Duodenal mucosa (tissue), 2 donors: ENCODE data around the gene SH2D2A.

Source experiments
- H3K27ac ChIP-seq: one replicate; pipeline ENCODE4 v1.7.0; 2013; ENCODE audit warnings: low read depth, low read length
- H3K27me3 ChIP-seq, 2 donors: one replicate each; pipeline ENCODE4 v1.7.0; 2013; ENCODE audit warnings: low read length in 2 of 2, control low read depth in 1 of 2; ENCODE audit not compliant: insufficient read depth in 2 of 2, control insufficient read depth in 1 of 2
- H3K36me3 ChIP-seq, 2 donors: one replicate each; pipeline ENCODE4 v1.7.0; 2013; ENCODE audit warnings: low read length in 2 of 2, control low read depth in 1 of 2; ENCODE audit not compliant: insufficient read depth in 2 of 2, control insufficient read depth in 1 of 2
- H3K4me1 ChIP-seq, 2 donors: one replicate each; pipeline ENCODE4 v1.7.0; 2013; ENCODE audit warnings: low read length in 2 of 2, control low read depth in 1 of 2; ENCODE audit not compliant: insufficient read depth in 2 of 2, control insufficient read depth in 1 of 2
- H3K4me3 ChIP-seq, 2 donors: one replicate each; pipeline ENCODE4 v1.7.0; 2013; ENCODE audit warnings: low read length in 2 of 2, low read depth in 1 of 2
- H3K9ac ChIP-seq, 2 donors: one replicate each; pipeline ENCODE4 v1.7.0; 2013; ENCODE audit warnings: low read length in 2 of 2, low read depth in 1 of 2
- H3K9me3 ChIP-seq, 2 donors: one replicate each; pipeline ENCODE4 v1.7.0; 2013; ENCODE audit warnings: low read length in 2 of 2, control low read depth in 1 of 2; ENCODE audit not compliant: control insufficient read depth in 1 of 2

Gene SH2D2A

GRCh38 chr1:156816561-156817328 is at the start of gene SH2D2A:
TSS of gene SH2D2A (minus strand) at chr1:156816848. CDS start at chr1:156816708, 140 bp downstream.
- H3K27ac ChIP-seq = peak within 1 kb of the TSS; percentile 63
- peak within 1 kb of the TSS; percentile 57 to 74 for H3K9ac ChIP-seq
- peak within 1 kb of the TSS; percentile 57 to 63 for H3K4me3 ChIP-seq
- H3K4me1 ChIP-seq = peaks cover 19 to 24% of the 10 kb centered on the region in 2 donors
- no peaks in the 10 kb centered on the region for H3K36me3 ChIP-seq
- peaks cover 0 to 4% of the 10 kb centered on the region in 2 donors for H3K27me3 ChIP-seq
- H3K9me3 ChIP-seq = no peaks in the 10 kb centered on the region

- Histone ChIP-seq H3K4me1 (no peaks in the 10 kb centered on the region), H3K27me3 (peaks cover 26 to 34% of the 10 kb centered on the region in 2 donors), H3K36me3 (no peaks in the 10 kb centered on the region), H3K4me3 (no peak overlapping the region), H3K9ac (no peak overlapping the region), H3K9me3 (no peaks in the 10 kb centered on the region), H3K27ac (no peak overlapping the region)
These were observed 49.2 kb upstream of the SH2D2A start for GRCh38 chr1:156865865-156866248.

GRCh38 chr1:156865258-156865657 is 48.6 kb upstream of the SH2D2A start:
- H3K4me1 ChIP-seq = peaks cover 2 to 3% of the 10 kb centered on the region in 2 donors
- no peak overlapping the region for H3K27ac ChIP-seq
- H3K36me3 ChIP-seq = no peaks in the 10 kb centered on the region
- peaks cover 28 to 39% of the 10 kb centered on the region in 2 donors for H3K27me3 ChIP-seq
- no peaks in the 10 kb centered on the region for H3K9me3 ChIP-seq
- H3K4me3 ChIP-seq = no peak overlapping the region
- no peak overlapping the region for H3K9ac ChIP-seq

GRCh38 chr1:156864796-156865195 is 48.1 kb upstream of the SH2D2A start:
- H3K4me1 ChIP-seq = peaks cover 4 to 7% of the 10 kb centered on the region in 2 donors
- no peaks in the 10 kb centered on the region for H3K36me3 ChIP-seq
- H3K27me3 ChIP-seq = peaks cover 32 to 42% of the 10 kb centered on the region in 2 donors
- no peak overlapping the region for H3K9ac ChIP-seq
- H3K9me3 ChIP-seq = no peaks in the 10 kb centered on the region
- no peak overlapping the region for H3K27ac ChIP-seq
- no peak overlapping the region for H3K4me3 ChIP-seq

- Histone ChIP-seq H3K27me3 (peaks cover 41 to 54% of the 10 kb centered on the region in 2 donors), H3K9me3 (no peaks in the 10 kb centered on the region), H3K36me3 (no peaks in the 10 kb centered on the region), H3K4me3 (no peak overlapping the region), H3K9ac (no peak overlapping the region), H3K27ac (no peak overlapping the region), H3K4me1 (peaks cover 8 to 13% of the 10 kb centered on the region in 2 donors)
These were observed 47.0 kb upstream of the SH2D2A start for GRCh38 chr1:156863631-156864030.

GRCh38 chr1:156862997-156863599 is 46.5 kb upstream of the SH2D2A start:
- Histone ChIP-seq H3K9ac (no peak overlapping the region), H3K27ac (no peak overlapping the region), H3K9me3 (no peaks in the 10 kb centered on the region), H3K4me1 (peaks cover 8 to 13% of the 10 kb centered on the region in 2 donors), H3K4me3 (no peak overlapping the region), H3K36me3 (no peaks in the 10 kb centered on the region), H3K27me3 (peaks cover 46 to 59% of the 10 kb centered on the region in 2 donors)

GRCh38 chr1:156862584-156862983 is 45.9 kb upstream of the SH2D2A start:
- Histone ChIP-seq H3K27ac (no peak overlapping the region), H3K27me3 (peaks cover 51 to 64% of the 10 kb centered on the region in 2 donors), H3K4me3 (no peak overlapping the region), H3K4me1 (peaks cover 8 to 13% of the 10 kb centered on the region in 2 donors), H3K9me3 (no peaks in the 10 kb centered on the region), H3K36me3 (no peaks in the 10 kb centered on the region), H3K9ac (no peak overlapping the region)

GRCh38 chr1:156860628-156861423 is 44.2 kb upstream of the SH2D2A start, which contains the start of gene NTRK1:
TSS of gene NTRK1 (plus strand) at chr1:156860865. CDS start at chr1:156860935, 70 bp downstream.
- Histone ChIP-seq H3K27me3 (peaks cover 61 to 79% of the 10 kb centered on the region in 2 donors), H3K27ac (no peak within 1 kb of the TSS)

GRCh38 chr1:156860113-156860627 is 43.5 kb upstream of the SH2D2A start:
- H3K27me3 ChIP-seq = peaks cover 61 to 76% of the 10 kb centered on the region in 2 donors
- no peak overlapping the region for H3K27ac ChIP-seq
- H3K4me3 ChIP-seq = peak overlapping the region; percentile 54 to 62
- no peaks in the 10 kb centered on the region for H3K9me3 ChIP-seq
- no peak overlapping the region for H3K9ac ChIP-seq
- peaks cover 8 to 13% of the 10 kb centered on the region in 2 donors for H3K4me1 ChIP-seq
- H3K36me3 ChIP-seq = no peaks in the 10 kb centered on the region

More at GRCh38 chr1:156860628-156861423, 44.2 kb upstream of the SH2D2A start, which contains the start of gene NTRK1:
- Histone ChIP-seq H3K4me1 (peaks cover 8 to 13% of the 10 kb centered on the region in 2 donors), H3K36me3 (no peaks in the 10 kb centered on the region), H3K9me3 (no peaks in the 10 kb centered on the region), H3K4me3 (peak within 1 kb of the TSS; percentile 54 to 62), H3K9ac (no peak within 1 kb of the TSS)
